ENCODE data around the gene CLCA1. TPM values are rescaled to one million over a fixed set of nuclear protein-coding genes. Genes with fewer than 3 reads are reported as not detected.
A peak's percentile ranks its signal among the peaks of the same experiment; 100 is the strongest.

Gene CLCA1
- total RNA-seq, 1 experiment from 2014 or later = not detected

- DNase-seq (ENCODE audit: low spot score) = peak; percentile 53
Measured at GRCh38 chr1:86503406-86504136, 34.8 kb downstream of the CLCA1 start.

- peak; percentile 39 for DNase-seq (ENCODE audit: low spot score)
Measured at GRCh38 chr1:86504137-86504479, 35.4 kb downstream of the CLCA1 start.

- peak; percentile 77 for DNase-seq (ENCODE audit: low spot score)
Measured at GRCh38 chr1:86504895-86505563, 36.3 kb downstream of the CLCA1 start.

- DNase-seq (ENCODE audit: low spot score) = no peak
Measured at GRCh38 chr1:86505564-86505902, 36.8 kb downstream of the CLCA1 start.

DNA sequence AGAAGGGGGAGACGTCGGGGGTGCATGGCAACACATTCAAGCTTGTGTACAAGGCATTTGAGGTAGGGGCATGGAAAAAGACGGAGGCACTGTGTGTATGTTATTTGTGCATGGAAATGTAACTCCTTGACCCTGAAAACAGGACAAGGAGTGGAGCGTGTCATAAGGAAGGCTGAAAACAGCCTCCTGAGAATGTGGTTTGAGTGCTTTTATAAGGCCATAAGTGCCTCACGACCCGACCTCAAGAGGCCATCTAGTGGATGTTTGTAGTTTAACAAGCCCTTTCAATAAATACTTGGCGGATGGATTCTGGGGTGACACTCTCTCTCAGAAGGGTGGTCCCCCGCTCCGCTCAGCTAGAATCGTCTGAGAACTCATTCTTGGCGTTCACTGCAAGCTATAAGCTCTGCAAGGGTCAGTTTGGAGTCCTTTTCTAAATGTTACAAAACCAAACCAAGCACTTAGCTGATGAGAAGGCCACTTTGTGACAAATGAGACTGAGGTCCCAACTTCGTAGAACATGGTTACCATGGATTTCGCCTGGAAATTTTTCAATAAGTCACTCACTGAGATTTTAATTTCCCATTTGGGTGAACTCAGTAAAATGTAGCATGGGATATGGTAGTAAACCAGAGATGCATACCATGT lies 39.3 kb downstream of the CLCA1 start:
- peak; percentile 19 for DNase-seq (ENCODE audit: low spot score)

- no peak for DNase-seq (ENCODE audit: low spot score)
Measured at GRCh38 chr1:86508583-86508969, 39.8 kb downstream of the CLCA1 start.

DNA sequence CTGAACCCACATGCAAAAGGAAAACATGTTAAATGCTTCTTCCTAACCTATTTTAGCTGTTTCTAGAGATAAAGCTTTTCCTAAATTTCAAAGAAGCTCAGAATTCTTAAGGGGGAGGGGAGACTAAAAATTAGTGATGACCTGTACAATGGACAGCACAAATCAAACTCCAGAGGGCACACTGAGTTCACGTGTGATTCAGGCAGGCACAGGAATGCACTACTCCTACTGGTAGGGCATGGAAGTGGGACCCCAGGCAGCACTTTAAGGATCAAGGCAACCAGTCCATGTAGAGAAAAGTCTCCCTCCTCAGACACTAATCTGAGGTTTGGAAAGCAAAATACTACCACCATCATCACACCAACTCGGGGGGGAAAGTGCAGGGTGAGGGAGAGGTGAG lies 46.9 kb downstream of the CLCA1 start:
- DNase-seq (ENCODE audit: low spot score) = peak; percentile 76

DNA sequence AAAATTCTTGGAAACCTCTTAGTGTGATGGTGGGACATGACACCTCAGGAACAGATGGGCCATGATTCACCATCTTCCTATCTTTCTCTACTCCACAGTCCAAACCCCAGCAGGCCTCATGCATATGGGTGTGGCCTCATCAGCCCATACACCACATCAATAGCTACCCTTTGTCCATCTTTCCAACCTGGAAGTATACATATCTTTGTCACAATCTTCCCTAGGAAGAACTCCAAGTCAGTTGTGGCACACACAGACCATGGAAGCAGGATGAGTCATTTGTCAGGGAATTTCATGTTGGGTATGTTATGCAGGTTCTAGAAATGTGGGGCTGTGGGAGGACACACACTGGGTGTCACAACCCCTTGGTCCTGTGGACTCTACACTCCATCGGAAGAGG lies 47.6 kb downstream of the CLCA1 start:
- DNase-seq (ENCODE audit: low spot score) = no peak

DNA sequence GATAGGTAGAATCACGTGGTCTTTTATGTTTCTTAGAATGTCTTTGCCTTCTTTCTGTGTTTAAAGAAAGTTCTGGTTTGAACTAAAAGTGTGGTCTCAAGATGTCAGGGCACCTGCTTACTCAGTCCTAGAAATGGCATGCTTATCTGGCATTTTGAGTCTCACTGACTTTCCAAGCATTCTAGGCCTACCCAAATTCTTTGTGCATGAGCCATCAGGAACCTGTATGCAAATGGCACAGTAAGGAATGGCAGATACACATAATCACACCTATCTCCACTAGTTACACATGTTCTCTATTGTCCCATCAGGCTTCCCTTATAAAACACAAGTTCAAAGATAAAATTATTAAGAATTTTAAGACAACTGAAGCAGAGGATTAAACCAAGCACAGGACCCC lies 48.6 kb downstream of the CLCA1 start:
- peak; percentile 77 for DNase-seq (ENCODE audit: low spot score)

DNA sequence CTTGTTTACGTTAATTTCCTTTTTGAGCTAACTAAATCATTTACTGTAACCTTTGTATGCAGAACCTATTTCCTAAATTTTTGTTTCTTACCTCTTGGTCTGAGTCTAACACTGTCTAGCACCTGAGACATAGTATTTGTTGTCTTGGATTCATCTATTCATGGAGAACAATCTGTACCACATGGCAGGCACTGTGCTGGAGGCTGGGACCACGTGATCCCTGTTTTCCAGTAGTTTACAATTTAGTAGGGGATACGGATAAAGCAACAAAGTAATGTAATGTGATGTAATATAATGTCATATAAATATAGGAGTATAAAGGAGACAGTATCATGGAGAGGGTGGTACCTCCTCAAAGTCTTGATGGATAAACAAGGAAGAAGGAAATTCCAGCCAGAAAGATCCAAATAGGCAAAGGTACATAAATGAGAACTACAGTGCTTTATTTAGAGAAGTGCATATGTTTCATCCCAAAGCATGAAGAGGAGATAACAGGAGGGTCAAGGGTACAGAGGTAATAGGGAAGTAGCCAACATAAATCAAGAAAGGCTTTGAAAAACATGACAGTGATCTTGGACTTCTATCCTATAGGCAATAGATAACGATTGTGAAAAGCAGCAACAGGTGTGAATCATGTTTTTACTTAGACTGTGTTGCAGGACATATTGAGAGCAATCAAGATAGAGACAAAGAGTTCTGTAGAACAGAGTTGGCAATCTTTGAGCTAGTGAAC lies 52.2 kb downstream of the CLCA1 start:
- DNase-seq (ENCODE audit: low spot score) = no peak

GRCh38 chr1:86521522-86521891 lies 52.8 kb downstream of the CLCA1 start:
- no peak for DNase-seq (ENCODE audit: low spot score)

DNA sequence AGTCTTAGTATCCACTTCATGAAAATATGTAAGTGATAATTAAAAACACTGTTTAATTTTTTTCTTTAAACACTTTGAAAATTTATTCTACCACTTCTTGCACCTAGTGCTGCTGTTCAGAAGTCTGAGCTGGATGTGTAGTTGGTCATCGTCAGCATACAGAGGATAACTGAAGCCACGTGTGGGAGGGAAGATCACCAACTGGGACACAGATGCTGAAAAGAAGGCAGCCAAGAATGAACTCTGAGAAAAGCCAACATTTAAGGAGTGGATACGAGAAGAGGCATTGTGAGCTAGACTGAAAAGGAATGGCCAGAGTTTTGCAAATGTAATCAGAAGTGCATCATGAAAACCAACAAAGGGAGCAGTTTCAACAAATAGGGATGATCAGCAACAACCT lies 53.5 kb downstream of the CLCA1 start:
- no peak for DNase-seq (ENCODE audit: low spot score)

GRCh38 chr1:86523670-86524354 lies 55.1 kb downstream of the CLCA1 start:
- no peak for DNase-seq (ENCODE audit: low spot score)

DNA sequence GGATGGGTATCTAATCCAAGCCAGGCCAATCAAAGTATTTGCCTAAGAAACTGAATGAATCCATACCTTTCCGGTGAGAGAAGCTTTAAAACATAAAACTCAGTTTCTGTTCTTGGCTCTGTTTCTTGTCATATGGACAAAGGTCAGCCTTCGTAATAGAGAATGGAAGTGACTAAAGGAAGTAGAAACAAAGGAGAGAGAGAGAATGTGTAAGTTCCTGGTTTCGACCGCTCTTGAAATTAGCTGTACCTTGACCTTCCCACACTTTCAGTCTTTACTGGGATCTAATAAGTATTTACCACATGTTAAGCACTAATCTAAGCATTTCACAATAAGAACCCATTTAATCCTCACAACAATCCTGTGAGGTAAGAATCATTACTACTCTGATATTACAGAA lies 58.6 kb downstream of the CLCA1 start:
- DNase-seq (ENCODE audit: low spot score) = peak; percentile 47

DNA sequence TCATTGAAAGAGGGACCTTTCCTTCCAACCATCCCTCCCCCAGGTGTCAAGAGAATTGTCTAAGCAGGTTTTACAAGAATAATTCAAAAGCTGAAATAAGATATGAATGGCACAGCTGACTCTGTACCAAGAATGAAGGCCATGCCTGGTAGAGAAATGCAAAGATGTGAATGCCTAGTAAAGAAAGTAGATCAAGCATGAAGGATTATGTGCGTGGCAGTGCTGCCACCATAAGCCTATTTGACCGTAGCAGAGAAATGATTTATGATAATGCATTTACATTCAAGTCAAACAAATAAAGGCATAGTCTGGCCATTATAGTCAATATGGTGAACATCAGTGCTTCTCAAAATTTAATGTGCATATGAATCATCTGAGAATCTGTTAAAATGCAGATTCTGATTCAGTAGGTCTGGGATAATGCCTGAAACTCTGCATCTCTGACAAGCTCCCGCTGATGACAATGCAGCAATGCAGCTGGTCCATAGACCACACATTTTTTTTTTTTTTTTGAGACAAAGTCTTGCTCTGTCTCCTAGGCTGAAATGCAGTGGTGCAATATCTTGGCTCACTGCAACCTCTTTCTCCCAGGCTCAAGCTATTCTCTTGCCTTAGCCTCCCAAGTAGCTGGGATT lies 61.6 kb downstream of the CLCA1 start:
- no peak for DNase-seq (ENCODE audit: low spot score)

GRCh38 chr1:86537928-86538695 lies 69.4 kb downstream of the CLCA1 start:
- no peak for DNase-seq (ENCODE audit: low spot score)

GRCh38 chr1:86538775-86539174 lies 70.0 kb downstream of the CLCA1 start:
- DNase-seq (ENCODE audit: low spot score) = no peak

GRCh38 chr1:86541859-86542258 lies 73.1 kb downstream of the CLCA1 start:
- no peak for DNase-seq (ENCODE audit: low spot score)

GRCh38 chr1:86542631-86543030 lies 73.9 kb downstream of the CLCA1 start:
- DNase-seq (ENCODE audit: low spot score) = peak; percentile 31

GRCh38 chr1:86546787-86547221 lies 78.1 kb downstream of the CLCA1 start, which contains the start of gene CLCA4:
Gene CLCA4 (plus strand): TSS chr1:86547078. CDS start chr1:86547120, 42 bp downstream.
- peak; percentile 37 for DNase-seq (ENCODE audit: low spot score)

All from HT-29 (cell line).